Measurements from ENCODE around the gene ADAMTSL1. TPM values are rescaled to one million over a fixed set of nuclear protein-coding genes. Genes with fewer than 3 reads are reported as not detected.

ADAMTSL1 gene
- total RNA-seq, 2 experiments from 2014 or later = not detected

GRCh38 chr9:18727904-18728303 lies 254.0 kb downstream of the ADAMTSL1 start:
- no peaks in the 10 kb centered on the region for H3K9me3 Mint-ChIP-seq

GRCh38 chr9:18728642-18729041 lies 254.7 kb downstream of the ADAMTSL1 start:
- POLR2A ChIA-PET = no interaction called here
- H3K4me1 Mint-ChIP-seq = no peaks in the 10 kb centered on the region
- no peak for DNase-seq
- no peak overlapping the region for H3K27ac Mint-ChIP-seq
- no peaks in the 10 kb centered on the region for H3K27me3 Mint-ChIP-seq
- no peak overlapping the region for H3K4me3 Mint-ChIP-seq
- H3K36me3 Mint-ChIP-seq (ENCODE audit: low read depth) = no peaks in the 10 kb centered on the region
- CTCF ChIA-PET = no interaction called here
- no peaks in the 10 kb centered on the region for H3K9me3 Mint-ChIP-seq

More at GRCh38 chr9:18727904-18728303, 254.0 kb downstream of the ADAMTSL1 start:
- Mint-ChIP-seq H3K27ac (no peak overlapping the region), H3K36me3 (ENCODE audit: low read depth) (no peaks in the 10 kb centered on the region), H3K4me1 (no peaks in the 10 kb centered on the region), H3K27me3 (no peaks in the 10 kb centered on the region), H3K4me3 (no peak overlapping the region)
- ChIA-PET CTCF (interaction anchor here (0.6 kb wide), 1 partner anchor 458 kb away, joined by 4 read pairs; no protein-coding TSS in a partner anchor), POLR2A (no interaction called here)
- DNase-seq = no peak

- POLR2A ChIA-PET = no interaction called here
- Mint-ChIP-seq H3K4me1 (no peaks in the 10 kb centered on the region), H3K4me3 (no peak overlapping the region), H3K36me3 (ENCODE audit: low read depth) (no peaks in the 10 kb centered on the region), H3K27ac (no peak overlapping the region), H3K27me3 (no peaks in the 10 kb centered on the region), H3K9me3 (no peaks in the 10 kb centered on the region)
- CTCF ChIA-PET = no interaction called here
- no peak for DNase-seq
Measured at GRCh38 chr9:18730241-18730640, 256.3 kb downstream of the ADAMTSL1 start.

GRCh38 chr9:18739127-18739526 lies 265.2 kb downstream of the ADAMTSL1 start:
- Mint-ChIP-seq H3K36me3 (ENCODE audit: low read depth) (no peaks in the 10 kb centered on the region), H3K4me1 (no peaks in the 10 kb centered on the region), H3K9me3 (no peaks in the 10 kb centered on the region), H3K27ac (no peak overlapping the region), H3K27me3 (peaks cover 3% of the 10 kb centered on the region), H3K4me3 (no peak overlapping the region)
- CTCF ChIA-PET = interaction anchor here (0.6 kb wide), 1 partner anchor 99 kb away, joined by 4 read pairs; no protein-coding TSS in a partner anchor
- no peak for DNase-seq
- POLR2A ChIA-PET = no interaction called here

GRCh38 chr9:18739641-18740318 lies 265.8 kb downstream of the ADAMTSL1 start:
- Mint-ChIP-seq H3K4me1 (no peaks in the 10 kb centered on the region), H3K4me3 (no peak overlapping the region), H3K27me3 (peaks cover 3% of the 10 kb centered on the region), H3K9me3 (no peaks in the 10 kb centered on the region), H3K27ac (no peak overlapping the region), H3K36me3 (ENCODE audit: low read depth) (no peaks in the 10 kb centered on the region)
- POLR2A ChIA-PET = no interaction called here
- CTCF ChIA-PET = interaction anchor here (0.6 kb wide), 1 partner anchor 99 kb away, joined by 4 read pairs; no protein-coding TSS in a partner anchor
- DNase-seq = no peak

- no peaks in the 10 kb centered on the region for H3K4me1 Mint-ChIP-seq
- CTCF ChIA-PET = no interaction called here
Measured at GRCh38 chr9:18741359-18741758, 267.4 kb downstream of the ADAMTSL1 start.

GRCh38 chr9:18741945-18742344 lies 268.0 kb downstream of the ADAMTSL1 start:
- Mint-ChIP-seq H3K27ac (no peak overlapping the region), H3K9me3 (no peaks in the 10 kb centered on the region), H3K4me3 (no peak overlapping the region), H3K36me3 (ENCODE audit: low read depth) (no peaks in the 10 kb centered on the region), H3K27me3 (peaks cover 3% of the 10 kb centered on the region), H3K4me1 (no peaks in the 10 kb centered on the region)
- CTCF ChIA-PET = no interaction called here
- no peak for DNase-seq
- POLR2A ChIA-PET = no interaction called here

More at GRCh38 chr9:18741359-18741758, 267.4 kb downstream of the ADAMTSL1 start:
- POLR2A ChIA-PET = no interaction called here
- Mint-ChIP-seq H3K36me3 (ENCODE audit: low read depth) (no peaks in the 10 kb centered on the region), H3K27me3 (peaks cover 3% of the 10 kb centered on the region), H3K4me3 (no peak overlapping the region), H3K9me3 (no peaks in the 10 kb centered on the region), H3K27ac (no peak overlapping the region)
- DNase-seq = no peak

- Mint-ChIP-seq H3K4me1 (no peaks in the 10 kb centered on the region), H3K4me3 (no peak overlapping the region), H3K36me3 (ENCODE audit: low read depth) (no peaks in the 10 kb centered on the region), H3K27me3 (peaks cover 3% of the 10 kb centered on the region), H3K9me3 (no peaks in the 10 kb centered on the region), H3K27ac (no peak overlapping the region)
- ChIA-PET CTCF (no interaction called here), POLR2A (no interaction called here)
- no peak for DNase-seq
Measured at GRCh38 chr9:18743421-18743820, 269.5 kb downstream of the ADAMTSL1 start.

- Mint-ChIP-seq H3K4me3 (no peak overlapping the region), H3K27ac (no peak overlapping the region), H3K36me3 (ENCODE audit: low read depth) (no peaks in the 10 kb centered on the region), H3K4me1 (no peaks in the 10 kb centered on the region), H3K27me3 (peaks cover 3% of the 10 kb centered on the region), H3K9me3 (no peaks in the 10 kb centered on the region)
- POLR2A ChIA-PET = no interaction called here
- DNase-seq = no peak
- CTCF ChIA-PET = no interaction called here
Measured at GRCh38 chr9:18743971-18744370, 270.0 kb downstream of the ADAMTSL1 start.

GRCh38 chr9:18745710-18746109 lies 271.8 kb downstream of the ADAMTSL1 start:
- CTCF ChIA-PET = no interaction called here
- Mint-ChIP-seq H3K36me3 (ENCODE audit: low read depth) (no peaks in the 10 kb centered on the region), H3K4me1 (no peaks in the 10 kb centered on the region), H3K27me3 (peaks cover 3% of the 10 kb centered on the region), H3K9me3 (no peaks in the 10 kb centered on the region), H3K27ac (no peak overlapping the region), H3K4me3 (no peak overlapping the region)
- DNase-seq = no peak
- POLR2A ChIA-PET = no interaction called here

GRCh38 chr9:18746631-18747030 lies 272.7 kb downstream of the ADAMTSL1 start:
- no peak overlapping the region for H3K4me3 Mint-ChIP-seq
- no peak overlapping the region for H3K27ac Mint-ChIP-seq
- H3K36me3 Mint-ChIP-seq (ENCODE audit: low read depth) = no peaks in the 10 kb centered on the region
- no peaks in the 10 kb centered on the region for H3K4me1 Mint-ChIP-seq
- CTCF ChIA-PET = no interaction called here
- DNase-seq = no peak
- H3K9me3 Mint-ChIP-seq = no peaks in the 10 kb centered on the region
- peaks cover 3% of the 10 kb centered on the region for H3K27me3 Mint-ChIP-seq
- POLR2A ChIA-PET = no interaction called here

GRCh38 chr9:18747595-18747994 lies 273.6 kb downstream of the ADAMTSL1 start:
- no peaks in the 10 kb centered on the region for H3K4me1 Mint-ChIP-seq
- DNase-seq = no peak
- no peak overlapping the region for H3K27ac Mint-ChIP-seq
- peaks cover 3% of the 10 kb centered on the region for H3K27me3 Mint-ChIP-seq
- H3K9me3 Mint-ChIP-seq = no peaks in the 10 kb centered on the region
- no peak overlapping the region for H3K4me3 Mint-ChIP-seq
- ChIA-PET POLR2A (no interaction called here), CTCF (no interaction called here)
- no peaks in the 10 kb centered on the region for H3K36me3 Mint-ChIP-seq (ENCODE audit: low read depth)

GRCh38 chr9:18748251-18748701 lies 274.3 kb downstream of the ADAMTSL1 start:
- ChIA-PET POLR2A (no interaction called here), CTCF (no interaction called here)
- no peak for DNase-seq
- Mint-ChIP-seq H3K27me3 (no peaks in the 10 kb centered on the region), H3K4me3 (no peak overlapping the region), H3K27ac (no peak overlapping the region), H3K4me1 (no peaks in the 10 kb centered on the region), H3K36me3 (ENCODE audit: low read depth) (no peaks in the 10 kb centered on the region), H3K9me3 (no peaks in the 10 kb centered on the region)

GRCh38 chr9:18749711-18750110 lies 275.8 kb downstream of the ADAMTSL1 start:
- H3K9me3 Mint-ChIP-seq = no peaks in the 10 kb centered on the region
- no peaks in the 10 kb centered on the region for H3K27me3 Mint-ChIP-seq
- H3K36me3 Mint-ChIP-seq (ENCODE audit: low read depth) = no peaks in the 10 kb centered on the region
- no peak overlapping the region for H3K27ac Mint-ChIP-seq
- CTCF ChIA-PET = no interaction called here
- POLR2A ChIA-PET = no interaction called here
- H3K4me1 Mint-ChIP-seq = no peaks in the 10 kb centered on the region
- no peak for DNase-seq
- no peak overlapping the region for H3K4me3 Mint-ChIP-seq

Data from activated CD4-positive, alpha-beta memory T cell treated with anti-CD3 and anti-CD28 coated beads, Interleukin-2, amount 10 ng/mL, durations not matched to agents 7 days and 5 days (primary cell).